ENCODE data around the gene SLC13A2. TPM values are rescaled to one million over a fixed set of nuclear protein-coding genes. Genes with fewer than 3 reads are reported as not detected.

SLC13A2 gene
- total RNA-seq, 2 experiments from 2014 or later, result not detected

- ChIA-PET POLR2A (no interaction called here), CTCF (no interaction called here)
- H3K27ac Mint-ChIP-seq, result no peak overlapping the region
- no peak for DNase-seq
- H3K4me3 ChIP-seq (ENCODE audit: low read length), result no peak overlapping the region
- intact Hi-C loops (cut with DNase I, micrococcal nuclease), result no loop called here
- no peak overlapping the region for H3K27ac ChIP-seq (ENCODE audit: low read depth in 1 of 2, low read length in 2 of 2)
- no peaks in the 10 kb centered on the region for H3K36me3 ChIP-seq (ENCODE audit: insufficient read depth, low read length)
- no peaks in the 10 kb centered on the region for H3K4me1 Mint-ChIP-seq (ENCODE audit: low read depth)
- H3K4me1 ChIP-seq (ENCODE audit: insufficient read depth, low read length), result no peaks in the 10 kb centered on the region
- H3K27me3 Mint-ChIP-seq, result no peaks in the 10 kb centered on the region
- no peak for ATAC-seq (ENCODE audit: poor library complexity)
- TF ChIP-seq, protein P1, sequence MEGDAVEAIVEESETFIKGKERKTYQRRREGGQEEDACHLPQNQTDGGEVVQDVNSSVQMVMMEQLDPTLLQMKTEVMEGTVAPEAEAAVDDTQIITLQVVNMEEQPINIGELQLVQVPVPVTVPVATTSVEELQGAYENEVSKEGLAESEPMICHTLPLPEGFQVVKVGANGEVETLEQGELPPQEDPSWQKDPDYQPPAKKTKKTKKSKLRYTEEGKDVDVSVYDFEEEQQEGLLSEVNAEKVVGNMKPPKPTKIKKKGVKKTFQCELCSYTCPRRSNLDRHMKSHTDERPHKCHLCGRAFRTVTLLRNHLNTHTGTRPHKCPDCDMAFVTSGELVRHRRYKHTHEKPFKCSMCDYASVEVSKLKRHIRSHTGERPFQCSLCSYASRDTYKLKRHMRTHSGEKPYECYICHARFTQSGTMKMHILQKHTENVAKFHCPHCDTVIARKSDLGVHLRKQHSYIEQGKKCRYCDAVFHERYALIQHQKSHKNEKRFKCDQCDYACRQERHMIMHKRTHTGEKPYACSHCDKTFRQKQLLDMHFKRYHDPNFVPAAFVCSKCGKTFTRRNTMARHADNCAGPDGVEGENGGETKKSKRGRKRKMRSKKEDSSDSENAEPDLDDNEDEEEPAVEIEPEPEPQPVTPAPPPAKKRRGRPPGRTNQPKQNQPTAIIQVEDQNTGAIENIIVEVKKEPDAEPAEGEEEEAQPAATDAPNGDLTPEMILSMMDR (IDR thresholded peaks at IDR 0.05), result no peak
- H3K9me3 ChIP-seq (ENCODE audit: control insufficient read depth in 1 of 2, insufficient read depth in 1 of 2, low read length in 2 of 2), result no peaks in the 10 kb centered on the region
- H3K36me3 Mint-ChIP-seq (ENCODE audit: low read depth), result no peaks in the 10 kb centered on the region
- no peak overlapping the region for H3K4me3 Mint-ChIP-seq
- no peaks in the 10 kb centered on the region for H3K9me3 Mint-ChIP-seq
- no peaks in the 10 kb centered on the region for H3K27me3 ChIP-seq (ENCODE audit: control insufficient read depth in 1 of 2, insufficient read depth in 2 of 2, low read length in 2 of 2)
Measured at GRCh38 chr17:28480799-28481571, 7.5 kb downstream of the SLC13A2 start.

DNA sequence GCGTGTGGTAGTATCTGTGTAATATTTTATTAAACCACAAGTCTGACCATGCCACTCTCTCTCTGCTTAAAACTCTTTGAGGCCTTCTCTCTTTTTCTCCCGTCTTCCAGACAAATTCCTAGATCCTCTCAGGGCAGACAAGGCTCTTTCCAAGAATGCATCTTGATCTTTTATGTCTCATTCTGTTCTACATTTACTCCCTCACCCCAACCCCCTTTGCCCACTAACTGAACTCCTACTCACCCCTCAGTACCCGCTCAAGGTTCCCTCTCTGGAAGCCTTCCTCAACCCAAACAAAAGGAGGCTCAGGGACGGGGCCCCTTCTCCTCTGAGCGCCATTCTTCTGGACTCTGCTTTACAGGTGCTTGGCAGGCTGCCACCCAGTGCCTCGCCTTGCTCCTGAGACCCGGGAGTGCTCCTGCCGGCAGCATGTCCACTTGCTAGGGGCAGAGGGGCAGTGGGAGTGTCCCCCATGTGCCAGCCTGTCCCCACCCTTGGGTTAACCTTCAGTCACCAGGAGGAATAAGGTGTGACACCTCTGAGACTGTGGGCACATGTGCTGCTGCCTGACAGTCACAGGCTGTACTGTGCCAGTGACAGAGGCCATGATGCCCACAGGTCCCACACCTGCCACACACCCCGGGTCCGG lies 9.2 kb downstream of the SLC13A2 start:
- H3K4me1 ChIP-seq (ENCODE audit: insufficient read depth, low read length), result no peaks in the 10 kb centered on the region
- H3K27ac Mint-ChIP-seq, result no peak overlapping the region
- H3K36me3 Mint-ChIP-seq (ENCODE audit: low read depth), result no peaks in the 10 kb centered on the region
- no peak for ATAC-seq (ENCODE audit: poor library complexity)
- H3K27me3 ChIP-seq (ENCODE audit: control insufficient read depth in 1 of 2, insufficient read depth in 2 of 2, low read length in 2 of 2), result no peaks in the 10 kb centered on the region
- no peak overlapping the region for H3K4me3 Mint-ChIP-seq
- H3K9me3 ChIP-seq (ENCODE audit: control insufficient read depth in 1 of 2, insufficient read depth in 1 of 2, low read length in 2 of 2), result no peaks in the 10 kb centered on the region
- no peak for DNase-seq
- no peaks in the 10 kb centered on the region for H3K27me3 Mint-ChIP-seq
- no peaks in the 10 kb centered on the region for H3K9me3 Mint-ChIP-seq
- ChIA-PET POLR2A (no interaction called here), CTCF (no interaction called here)
- TF ChIP-seq, protein P1 (IDR thresholded peaks at IDR 0.05), result no peak
- H3K36me3 ChIP-seq (ENCODE audit: insufficient read depth, low read length), result no peaks in the 10 kb centered on the region
- intact Hi-C loops (cut with DNase I, micrococcal nuclease), result no loop called here
- H3K4me1 Mint-ChIP-seq (ENCODE audit: low read depth), result no peaks in the 10 kb centered on the region
- no peak overlapping the region for H3K27ac ChIP-seq (ENCODE audit: low read depth in 1 of 2, low read length in 2 of 2)
- no peak overlapping the region for H3K4me3 ChIP-seq (ENCODE audit: low read length)

- H3K36me3 Mint-ChIP-seq (ENCODE audit: low read depth), result no peaks in the 10 kb centered on the region
- TF ChIP-seq, protein P1 (IDR thresholded peaks at IDR 0.05), result no peak
- Histone ChIP-seq H3K4me1 (ENCODE audit: insufficient read depth, low read length) (no peaks in the 10 kb centered on the region), H3K27ac (ENCODE audit: low read depth in 1 of 2, low read length in 2 of 2) (no peak overlapping the region), H3K27me3 (ENCODE audit: control insufficient read depth in 1 of 2, insufficient read depth in 2 of 2, low read length in 2 of 2) (no peaks in the 10 kb centered on the region), H3K9me3 (ENCODE audit: control insufficient read depth in 1 of 2, insufficient read depth in 1 of 2, low read length in 2 of 2) (no peaks in the 10 kb centered on the region), H3K4me3 (ENCODE audit: low read length) (no peak overlapping the region), H3K36me3 (ENCODE audit: insufficient read depth, low read length) (no peaks in the 10 kb centered on the region)
- no peak for DNase-seq
- H3K27ac Mint-ChIP-seq, result no peak overlapping the region
- POLR2A ChIA-PET, result no interaction called here
- no peaks in the 10 kb centered on the region for H3K4me1 Mint-ChIP-seq (ENCODE audit: low read depth)
- no peaks in the 10 kb centered on the region for H3K27me3 Mint-ChIP-seq
- no peak overlapping the region for H3K4me3 Mint-ChIP-seq
- intact Hi-C loops (cut with DNase I, micrococcal nuclease), result no loop called here
- CTCF ChIA-PET, result no interaction called here
- H3K9me3 Mint-ChIP-seq, result no peaks in the 10 kb centered on the region
- no peak for ATAC-seq (ENCODE audit: poor library complexity)
Measured at GRCh38 chr17:28484296-28484695, 10.9 kb downstream of the SLC13A2 start.
